Measurements from ENCODE around the gene YAF2.

- TF ChIP-seq, protein P1, sequence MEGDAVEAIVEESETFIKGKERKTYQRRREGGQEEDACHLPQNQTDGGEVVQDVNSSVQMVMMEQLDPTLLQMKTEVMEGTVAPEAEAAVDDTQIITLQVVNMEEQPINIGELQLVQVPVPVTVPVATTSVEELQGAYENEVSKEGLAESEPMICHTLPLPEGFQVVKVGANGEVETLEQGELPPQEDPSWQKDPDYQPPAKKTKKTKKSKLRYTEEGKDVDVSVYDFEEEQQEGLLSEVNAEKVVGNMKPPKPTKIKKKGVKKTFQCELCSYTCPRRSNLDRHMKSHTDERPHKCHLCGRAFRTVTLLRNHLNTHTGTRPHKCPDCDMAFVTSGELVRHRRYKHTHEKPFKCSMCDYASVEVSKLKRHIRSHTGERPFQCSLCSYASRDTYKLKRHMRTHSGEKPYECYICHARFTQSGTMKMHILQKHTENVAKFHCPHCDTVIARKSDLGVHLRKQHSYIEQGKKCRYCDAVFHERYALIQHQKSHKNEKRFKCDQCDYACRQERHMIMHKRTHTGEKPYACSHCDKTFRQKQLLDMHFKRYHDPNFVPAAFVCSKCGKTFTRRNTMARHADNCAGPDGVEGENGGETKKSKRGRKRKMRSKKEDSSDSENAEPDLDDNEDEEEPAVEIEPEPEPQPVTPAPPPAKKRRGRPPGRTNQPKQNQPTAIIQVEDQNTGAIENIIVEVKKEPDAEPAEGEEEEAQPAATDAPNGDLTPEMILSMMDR (IDR thresholded peaks at IDR 0.05 in 8 of 11, conservative IDR thresholded peaks at IDR 0.05 in 3 of 11), result no peak
- no peak for TF ChIP-seq POLR2AphosphoS5 (IDR thresholded peaks at IDR 0.05)
Measured at GRCh38 chr12:42166501-42166900, 71.5 kb downstream of the YAF2 start.
